Adipocyte (in vitro differentiated cells): ENCODE results near the gene TNNI2.
"Not testable (repeated sequence)": the region's sequence is repeated elsewhere in the genome, so short reads cannot be mapped to it uniquely, and the experiment has no call there.

Experiments
- DNase-seq: peaks from one replicate; pipeline ENCODE4 v3.0.0-alpha.2; 2015; ENCODE audit warnings: low read depth
- H3K27me3 ChIP-seq: replicated peaks from 2 replicates; pipeline ENCODE4 v1.7.0; 2013; ENCODE audit warnings: mild to moderate bottlenecking, low read length, moderate library complexity; ENCODE audit not compliant: control insufficient read depth, insufficient read depth
- H3K36me3 ChIP-seq: 2 replicates; pipeline ENCODE4 v1.7.0; 2013; ENCODE audit warnings: low read length, mild to moderate bottlenecking, moderate library complexity; ENCODE audit not compliant: control insufficient read depth, insufficient read depth, severe bottlenecking
- H3K4me1 ChIP-seq: 2 replicates; pipeline ENCODE4 v1.7.0; 2013; ENCODE audit warnings: mild to moderate bottlenecking, low read length, moderate library complexity; ENCODE audit not compliant: control insufficient read depth, insufficient read depth
- H3K4me3 ChIP-seq: 2 replicates; pipeline ENCODE4 v1.7.0; 2013; ENCODE audit warnings: mild to moderate bottlenecking, low read length, moderate library complexity
- H3K9ac ChIP-seq: 2 replicates; pipeline ENCODE4 v1.7.0; 2013; ENCODE audit warnings: mild to moderate bottlenecking, low read length, moderate library complexity
- H3K9me3 ChIP-seq: 2 replicates; pipeline ENCODE4 v1.7.0; 2013; ENCODE audit warnings: mild to moderate bottlenecking, low read length, moderate library complexity; ENCODE audit not compliant: control insufficient read depth

Gene TNNI2

GRCh38 chr11:1875093-1875850 is 36.5 kb downstream of the TNNI2 start:
- Histone ChIP-seq H3K9me3 (no peaks in the 10 kb centered on the region), H3K27me3 (no peaks in the 10 kb centered on the region), H3K9ac (peak overlapping the region; percentile 49), H3K4me3 (no peak overlapping the region), H3K36me3 (no peaks in the 10 kb centered on the region), H3K4me1 (peaks cover 32% of the 10 kb centered on the region)
- DNase-seq, result no peak

GRCh38 chr11:1875851-1876301 is 37.1 kb downstream of the TNNI2 start:
- not testable (repeated sequence) for H3K9me3 ChIP-seq, H3K36me3 ChIP-seq, DNase-seq, H3K27me3 ChIP-seq
- Histone ChIP-seq H3K4me3 (peak overlapping the region; percentile 12), H3K9ac (peak overlapping the region; percentile 74), H3K4me1 (peaks cover 34% of the 10 kb centered on the region)

- H3K36me3 ChIP-seq, result no peaks in the 10 kb centered on the region
- H3K9me3 ChIP-seq, result no peaks in the 10 kb centered on the region
- H3K4me1 ChIP-seq, result peaks cover 35% of the 10 kb centered on the region
- H3K9ac ChIP-seq, result peak overlapping the region; percentile 74
- H3K4me3 ChIP-seq, result peak overlapping the region; percentile 12
- H3K27me3 ChIP-seq, result no peaks in the 10 kb centered on the region
- DNase-seq, result peak; percentile 79
These were observed 37.7 kb downstream of the TNNI2 start for GRCh38 chr11:1876361-1877063.

- H3K4me1 ChIP-seq, result peaks cover 43% of the 10 kb centered on the region
- H3K4me3 ChIP-seq, result no peak overlapping the region
- DNase-seq, result peak; percentile 64
These were observed 38.7 kb downstream of the TNNI2 start for GRCh38 chr11:1877211-1878136.

GRCh38 chr11:1878137-1879031 is 39.6 kb downstream of the TNNI2 start:
- Histone ChIP-seq H3K4me1 (peaks cover 43% of the 10 kb centered on the region), H3K4me3 (no peak overlapping the region)
- DNase-seq, result no peak

More at GRCh38 chr11:1877211-1878136, 38.7 kb downstream of the TNNI2 start:
- Histone ChIP-seq H3K27me3 (no peaks in the 10 kb centered on the region), H3K36me3 (no peaks in the 10 kb centered on the region), H3K9ac (peak overlapping the region; percentile 59), H3K9me3 (no peaks in the 10 kb centered on the region)

GRCh38 chr11:1879342-1879940 is 40.7 kb downstream of the TNNI2 start:
- peaks cover 7% of the 10 kb centered on the region for H3K36me3 ChIP-seq
- no peak for DNase-seq
- peaks cover 43% of the 10 kb centered on the region for H3K4me1 ChIP-seq
- peak overlapping the region; percentile 83 for H3K9ac ChIP-seq
- H3K27me3 ChIP-seq, result no peaks in the 10 kb centered on the region
- H3K4me3 ChIP-seq, result no peak overlapping the region
- no peaks in the 10 kb centered on the region for H3K9me3 ChIP-seq

More at GRCh38 chr11:1878137-1879031, 39.6 kb downstream of the TNNI2 start:
- Histone ChIP-seq H3K36me3 (no peaks in the 10 kb centered on the region), H3K27me3 (no peaks in the 10 kb centered on the region), H3K9ac (peak overlapping the region; percentile 59), H3K9me3 (no peaks in the 10 kb centered on the region)

GRCh38 chr11:1879941-1880720 is 41.4 kb downstream of the TNNI2 start:
- Histone ChIP-seq H3K9me3 (no peaks in the 10 kb centered on the region), H3K4me1 (peaks cover 42% of the 10 kb centered on the region), H3K9ac (peak overlapping the region; percentile 83), H3K4me3 (no peak overlapping the region), H3K36me3 (peaks cover 13% of the 10 kb centered on the region), H3K27me3 (no peaks in the 10 kb centered on the region)
- DNase-seq, result peak; percentile 26

- DNase-seq, result no peak
- no peaks in the 10 kb centered on the region for H3K9me3 ChIP-seq
- no peak overlapping the region for H3K4me3 ChIP-seq
- no peaks in the 10 kb centered on the region for H3K27me3 ChIP-seq
- peaks cover 38% of the 10 kb centered on the region for H3K4me1 ChIP-seq
- H3K9ac ChIP-seq, result peak overlapping the region; percentile 83
- peaks cover 20% of the 10 kb centered on the region for H3K36me3 ChIP-seq
These were observed 42.1 kb downstream of the TNNI2 start for GRCh38 chr11:1880746-1881441.
